ENCODE measurements around the gene TMEM167A. TPM values are rescaled to one million over a fixed set of nuclear protein-coding genes. Genes with fewer than 3 reads are reported as not detected.

The TMEM167A gene
- total and polyA plus RNA-seq, 2 of the 8 experiments (the other 6 are each of a cell fraction or from before 2014, with no cell fraction given), result 50.6 to 178 TPM

Small RNA genes lying within 50 kb of the gene (small RNA-seq; reads per million reads assigned to genes)
- 8.1 reads per million, percentile 77 among the genes with 10 or more reads in this experiment for gene SCARNA18 (ENCODE audit: insufficient read depth)

Other genes with a start within 250 kb of the TMEM167A start
- 7.3 and 8.3 TPM in 2 replicates for gene XRCC4, start 153 bp upstream of the TMEM167A start, total RNA-seq (2021; fragmentation: NEBNext Ultra II Directional; extraction: Animal tissue kit (Norgen Biotek cat#: 25700))
- 1.2 and 3.0 TPM in 2 replicates for gene XRCC4, start 153 bp upstream of the TMEM167A start, polyA plus RNA-seq (2011; rRNA removed)

Data from H1 (cell line).